ENCODE data around the gene SCARB1. TPM values are rescaled to one million over a fixed set of nuclear protein-coding genes. Genes with fewer than 3 reads are reported as not detected.

SCARB1 gene
- total and polyA plus RNA-seq, 2 experiments from 2014 or later: 50.4 to 90.0 TPM

GRCh38 chr12:124842800-124843510 lies 20.7 kb downstream of the SCARB1 start:
- Histone ChIP-seq H3K36me3 (replicated peaks; ENCODE audit: insufficient read depth, low read depth) (no peaks in the 10 kb centered on the region), H3K9me3 (ENCODE audit: low read depth) (no peaks in the 10 kb centered on the region)
- WGBS (ENCODE audit: low lambda C conversion rate, missing lambda C conversion rate): 84% methylated on average over 16 of the region's 16 CpGs

GRCh38 chr12:124842073-124842749 lies 21.5 kb downstream of the SCARB1 start:
- Histone ChIP-seq H3K4me3 (no peak overlapping the region), H3K4me1 (ENCODE audit: insufficient read depth) (peaks cover 21% of the 10 kb centered on the region), H3K79me2 (peaks cover 34% of the 10 kb centered on the region), H3K9me3 (ENCODE audit: low read depth) (no peaks in the 10 kb centered on the region), H4K20me1 (ENCODE audit: insufficient read depth, poor library complexity, severe bottlenecking) (no peaks in the 10 kb centered on the region), H3K27ac (peak overlapping the region; percentile 31), H3K36me3 (replicated peaks; ENCODE audit: insufficient read depth, low read depth) (no peaks in the 10 kb centered on the region), H3K9me2 (replicated peaks; ENCODE audit: insufficient read depth) (no peaks in the 10 kb centered on the region), H3K27me3 (no peaks in the 10 kb centered on the region), H3K4me2 (no peak overlapping the region), H2AFZ (no peak overlapping the region)
- no peak for DNase-seq (ENCODE audit: low spot score)
- TF ChIP-seq EZH2 (IDR thresholded peaks at IDR 0.05; ENCODE audit: borderline replicate concordance): no peak
- 80% methylated on average over 14 of the region's 14 CpGs for WGBS (ENCODE audit: low lambda C conversion rate, missing lambda C conversion rate)

More at GRCh38 chr12:124842800-124843510, 20.7 kb downstream of the SCARB1 start:
- Histone ChIP-seq H2AFZ (no peak overlapping the region), H3K4me1 (ENCODE audit: insufficient read depth) (peaks cover 16% of the 10 kb centered on the region), H3K4me3 (no peak overlapping the region), H4K20me1 (ENCODE audit: insufficient read depth, poor library complexity, severe bottlenecking) (no peaks in the 10 kb centered on the region), H3K9me2 (replicated peaks; ENCODE audit: insufficient read depth) (no peaks in the 10 kb centered on the region), H3K79me2 (peaks cover 31% of the 10 kb centered on the region), H3K4me2 (no peak overlapping the region), H3K27ac (peak overlapping the region; percentile 31), H3K27me3 (no peaks in the 10 kb centered on the region)
- TF ChIP-seq CTCF (IDR thresholded peaks at IDR 0.05; ENCODE audit: poor library complexity): no peak
- TF ChIP-seq EZH2phosphoT487 (IDR thresholded peaks at IDR 0.05; ENCODE audit: low read depth, severe bottlenecking, unreplicated experiment): no peak
- TF ChIP-seq EZH2 (IDR thresholded peaks at IDR 0.05; ENCODE audit: borderline replicate concordance): no peak
- no peak for DNase-seq (ENCODE audit: low spot score)

GRCh38 chr12:124841558-124841945 lies 22.1 kb downstream of the SCARB1 start:
- H3K4me2 ChIP-seq: no peak overlapping the region
- no peaks in the 10 kb centered on the region for H4K20me1 ChIP-seq (ENCODE audit: insufficient read depth, poor library complexity, severe bottlenecking)
- no peaks in the 10 kb centered on the region for H3K9me2 ChIP-seq (replicated peaks; ENCODE audit: insufficient read depth)
- H3K27ac ChIP-seq: no peak overlapping the region
- H3K4me1 ChIP-seq (ENCODE audit: insufficient read depth): peaks cover 21% of the 10 kb centered on the region
- WGBS (ENCODE audit: low lambda C conversion rate, missing lambda C conversion rate): 90% methylated on average over 7 of the region's 7 CpGs
- no peak overlapping the region for H3K4me3 ChIP-seq
- no peak for DNase-seq (ENCODE audit: low spot score)
- H3K36me3 ChIP-seq (replicated peaks; ENCODE audit: insufficient read depth, low read depth): no peaks in the 10 kb centered on the region
- H2AFZ ChIP-seq: no peak overlapping the region
- no peak for TF ChIP-seq EZH2 (IDR thresholded peaks at IDR 0.05; ENCODE audit: borderline replicate concordance)
- no peak for TF ChIP-seq EZH2phosphoT487 (IDR thresholded peaks at IDR 0.05; ENCODE audit: low read depth, severe bottlenecking, unreplicated experiment)
- TF ChIP-seq CTCF (IDR thresholded peaks at IDR 0.05; ENCODE audit: poor library complexity): no peak
- H3K79me2 ChIP-seq: peaks cover 34% of the 10 kb centered on the region
- H3K9me3 ChIP-seq (ENCODE audit: low read depth): no peaks in the 10 kb centered on the region
- H3K27me3 ChIP-seq: no peaks in the 10 kb centered on the region
